ENCODE results near the gene SMAD6.

The SMAD6 gene

GRCh38 chr15:66655997-66656396, 46.0 kb upstream of the SMAD6 start:
- no peak for TF ChIP-seq CTCF (IDR thresholded peaks at IDR 0.05)

GRCh38 chr15:66657185-66658020, 44.6 kb upstream of the SMAD6 start:
- TF ChIP-seq CTCF (IDR thresholded peaks at IDR 0.05), result no peak

- no peak for TF ChIP-seq CTCF (IDR thresholded peaks at IDR 0.05)
Measured at GRCh38 chr15:66658044-66658443, 44.0 kb upstream of the SMAD6 start.

GRCh38 chr15:66658855-66659254, 43.2 kb upstream of the SMAD6 start:
- no peak for TF ChIP-seq CTCF (IDR thresholded peaks at IDR 0.05)

GRCh38 chr15:66659384-66659783, 42.7 kb upstream of the SMAD6 start:
- TF ChIP-seq CTCF (IDR thresholded peaks at IDR 0.05), result no peak

GRCh38 chr15:66661432-66662096, 40.5 kb upstream of the SMAD6 start:
- TF ChIP-seq CTCF (IDR thresholded peaks at IDR 0.05), result no peak

GRCh38 chr15:66662522-66662921, 39.5 kb upstream of the SMAD6 start:
- no peak for TF ChIP-seq CTCF (IDR thresholded peaks at IDR 0.05)

Data from LNCAP (cell line).